Peyer's patch (tissue), 4 donors: ENCODE measurements around the gene OOSP1.

Experiments used
- CTCF ChIP-seq, 6 experiments: fragments of 450-650 bp in 4 of 6; fragments of 200-600 bp in 2 of 6; sonication (generic) in 1 of 6; IDR thresholded peaks; one replicate each; pipeline ENCODE4 v1.5.1; 2017 to 2019; ENCODE audit warnings: antibody characterized with exemption in 6 of 6, mild to moderate bottlenecking in 3 of 6, moderate library complexity in 1 of 6
- POLR2A ChIP-seq, 2 donors: fragments of 450-650 bp; IDR thresholded peaks; one replicate each; pipeline ENCODE4 v1.5.1; 2017; ENCODE audit warnings: antibody characterized with exemption in 2 of 2, mild to moderate bottlenecking in 2 of 2, moderate library complexity in 2 of 2

GRCh38 chr11:59938132-59938531 lies at the start of gene OOSP1:
- no peak for TF ChIP-seq CTCF (IDR thresholded peaks at IDR 0.05)
- no peak for TF ChIP-seq POLR2A (IDR thresholded peaks at IDR 0.05)
